Activated naive CD8-positive, alpha-beta T cell treated with anti-CD3 and anti-CD28 coated beads, Interleukin-2, amount 10 ng/mL, durations not matched to agents 7 days and 5 days (primary cell): ENCODE results near the gene RTN3. TPM values are rescaled to one million over a fixed set of nuclear protein-coding genes. Genes with fewer than 3 reads are reported as not detected.
A peak's percentile ranks its signal among the peaks of the same experiment; 100 is the strongest.

Experiments used
- ATAC-seq: fragments of 150-1000 bp; cut with Tn5 transposase; one replicate; pipeline ENCODE4 v1.10.0; 2021; ENCODE audit warnings: low read depth, moderate library complexity
- POLR2A ChIA-PET: fragments of 350-600 bp; sonication (Branson Sonifier 250); formaldehyde crosslinking; loops from one replicate; lab custom pipeline; 2021; ENCODE audit warnings: antibody characterized with exemption; lab: Charles Lee
- DNase-seq: peaks from one replicate; pipeline ENCODE4 v3.0.0; 2021
- H3K27ac Mint-ChIP-seq: one replicate; pipeline ENCODE4 v1.8.0; 2022; ENCODE audit warnings: mild to moderate bottlenecking, mixed read lengths
- H3K27me3 Mint-ChIP-seq: one replicate; pipeline ENCODE4 v1.8.0; 2022; ENCODE audit warnings: mild to moderate bottlenecking, moderate library complexity, mixed read lengths
- H3K36me3 Mint-ChIP-seq: one replicate; pipeline ENCODE4 v1.8.0; 2021; ENCODE audit warnings: mild to moderate bottlenecking, mixed read lengths
- H3K4me1 Mint-ChIP-seq: one replicate; pipeline ENCODE4 v1.8.0; 2021; ENCODE audit warnings: mixed read lengths
- H3K4me3 Mint-ChIP-seq: one replicate; pipeline ENCODE4 v1.8.0; 2022; ENCODE audit warnings: mild to moderate bottlenecking, moderate library complexity, mixed read lengths
- H3K9me3 Mint-ChIP-seq: one replicate; pipeline ENCODE4 v1.8.0; 2021; ENCODE audit warnings: mixed read lengths
- total RNA-seq, 2 experiments: library from RNA; stranded (reverse); gene quantifications; one replicate each; pipeline ENCODE4 v1.2.3, GENCODE V29; 2021

RTN3 gene
- total RNA-seq, 2 experiments from 2014 or later = 50.8 to 51.1 TPM

- Mint-ChIP-seq H3K4me3 (no peak overlapping the region), H3K27me3 (no peaks in the 10 kb centered on the region), H3K27ac (no peak overlapping the region), H3K9me3 (no peaks in the 10 kb centered on the region), H3K36me3 (peaks cover 2% of the 10 kb centered on the region), H3K4me1 (no peaks in the 10 kb centered on the region)
- DNase-seq = no peak
- POLR2A ChIA-PET = no interaction called here
- no peak for ATAC-seq
Measured at GRCh38 chr11:63720611-63721010, 39.3 kb downstream of the RTN3 start.

GRCh38 chr11:63729326-63729725 lies 48.0 kb downstream of the RTN3 start:
- Mint-ChIP-seq H3K27me3 (no peaks in the 10 kb centered on the region), H3K36me3 (no peaks in the 10 kb centered on the region), H3K4me1 (peaks cover 2% of the 10 kb centered on the region), H3K9me3 (no peaks in the 10 kb centered on the region), H3K4me3 (no peak overlapping the region), H3K27ac (no peak overlapping the region)
- DNase-seq (no peak), ATAC-seq (no peak)
- POLR2A ChIA-PET = no interaction called here

DNA sequence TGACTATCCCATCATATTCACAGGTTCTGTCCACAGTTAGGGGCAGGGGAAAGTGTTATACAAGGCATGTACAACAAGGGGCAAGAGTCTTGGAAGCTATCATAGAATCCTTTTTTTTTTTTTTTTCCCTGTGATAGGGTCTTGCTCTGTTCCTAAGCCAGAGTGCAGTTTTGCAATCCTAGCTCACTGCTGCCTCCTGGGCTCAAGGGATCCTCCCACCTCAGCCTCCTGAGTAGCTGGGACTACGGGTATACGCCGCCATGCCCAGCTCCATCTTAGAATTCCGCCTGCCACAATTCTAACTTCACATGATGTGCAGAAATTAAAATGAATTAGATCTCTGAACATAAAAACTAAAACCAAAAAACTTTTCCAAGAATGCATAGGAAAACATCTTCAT lies 55.6 kb downstream of the RTN3 start:
- Mint-ChIP-seq H3K36me3 (no peaks in the 10 kb centered on the region), H3K27ac (no peak overlapping the region), H3K4me3 (no peak overlapping the region), H3K4me1 (peaks cover 2% of the 10 kb centered on the region), H3K27me3 (no peaks in the 10 kb centered on the region), H3K9me3 (no peaks in the 10 kb centered on the region)
- DNase-seq (no peak), ATAC-seq (no peak)
- POLR2A ChIA-PET = no interaction called here

DNA sequence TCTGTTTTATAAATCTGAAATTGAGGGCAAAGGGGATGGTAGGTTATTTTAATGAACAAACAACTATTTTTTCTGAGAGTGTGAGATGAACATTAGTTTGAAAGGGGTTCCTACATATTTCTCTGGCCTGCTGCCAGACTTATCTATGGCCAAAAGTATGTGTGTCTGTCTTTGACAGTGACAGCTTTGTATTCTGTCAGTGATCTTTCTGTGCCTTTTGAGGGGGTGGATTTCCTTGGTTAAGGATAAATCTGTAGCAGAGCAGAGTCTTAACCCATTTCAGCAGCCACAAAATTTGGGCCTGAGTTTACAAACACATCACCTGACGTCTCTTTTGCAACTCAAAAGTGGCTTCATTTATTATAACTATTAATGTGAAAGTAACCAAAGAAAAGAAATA lies 56.4 kb downstream of the RTN3 start:
- DNase-seq (no peak), ATAC-seq (no peak)
- Mint-ChIP-seq H3K36me3 (no peaks in the 10 kb centered on the region), H3K9me3 (no peaks in the 10 kb centered on the region), H3K4me1 (peaks cover 2% of the 10 kb centered on the region), H3K27ac (no peak overlapping the region), H3K27me3 (no peaks in the 10 kb centered on the region), H3K4me3 (no peak overlapping the region)
- POLR2A ChIA-PET = no interaction called here

- H3K4me3 Mint-ChIP-seq = no peak overlapping the region
- DNase-seq (peak; percentile 45), ATAC-seq (no peak)
- no peaks in the 10 kb centered on the region for H3K36me3 Mint-ChIP-seq
- H3K27me3 Mint-ChIP-seq = no peaks in the 10 kb centered on the region
- H3K27ac Mint-ChIP-seq = no peak overlapping the region
- no peaks in the 10 kb centered on the region for H3K9me3 Mint-ChIP-seq
- peaks cover 2% of the 10 kb centered on the region for H3K4me1 Mint-ChIP-seq
- POLR2A ChIA-PET = no interaction called here
Measured at GRCh38 chr11:63738720-63739360, 57.5 kb downstream of the RTN3 start.

- POLR2A ChIA-PET = no interaction called here
- DNase-seq (no peak), ATAC-seq (no peak)
- Mint-ChIP-seq H3K4me3 (no peak overlapping the region), H3K4me1 (peaks cover 2% of the 10 kb centered on the region), H3K36me3 (no peaks in the 10 kb centered on the region), H3K27ac (no peak overlapping the region), H3K9me3 (no peaks in the 10 kb centered on the region), H3K27me3 (no peaks in the 10 kb centered on the region)
Measured at GRCh38 chr11:63745304-63746170, 64.2 kb downstream of the RTN3 start.

DNA sequence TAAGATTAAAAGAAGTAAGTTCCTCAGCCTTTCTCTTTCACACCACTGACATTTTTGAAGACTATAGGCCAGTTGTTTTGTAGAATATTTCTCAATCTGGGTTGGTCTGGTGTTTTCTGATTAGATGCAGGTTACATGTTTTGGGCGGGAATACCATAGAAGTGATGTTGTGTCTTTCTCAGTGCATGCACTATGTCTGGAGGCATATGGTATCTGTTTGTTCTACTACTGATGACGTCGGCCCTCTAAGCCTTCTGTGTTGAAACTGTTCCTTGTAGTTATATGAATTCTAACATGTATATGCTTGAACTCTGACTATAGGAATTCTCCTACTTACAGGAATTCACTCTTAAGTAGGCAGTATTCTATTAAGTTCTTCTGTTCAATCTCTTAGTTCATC lies 65.7 kb downstream of the RTN3 start:
- H3K27me3 Mint-ChIP-seq = no peaks in the 10 kb centered on the region
- ATAC-seq (no peak), DNase-seq (no peak)
- no peak overlapping the region for H3K4me3 Mint-ChIP-seq
- H3K9me3 Mint-ChIP-seq = no peaks in the 10 kb centered on the region
- H3K36me3 Mint-ChIP-seq = peaks cover 5% of the 10 kb centered on the region
- POLR2A ChIA-PET = no interaction called here
- no peak overlapping the region for H3K27ac Mint-ChIP-seq
- H3K4me1 Mint-ChIP-seq = peaks cover 2% of the 10 kb centered on the region

DNA sequence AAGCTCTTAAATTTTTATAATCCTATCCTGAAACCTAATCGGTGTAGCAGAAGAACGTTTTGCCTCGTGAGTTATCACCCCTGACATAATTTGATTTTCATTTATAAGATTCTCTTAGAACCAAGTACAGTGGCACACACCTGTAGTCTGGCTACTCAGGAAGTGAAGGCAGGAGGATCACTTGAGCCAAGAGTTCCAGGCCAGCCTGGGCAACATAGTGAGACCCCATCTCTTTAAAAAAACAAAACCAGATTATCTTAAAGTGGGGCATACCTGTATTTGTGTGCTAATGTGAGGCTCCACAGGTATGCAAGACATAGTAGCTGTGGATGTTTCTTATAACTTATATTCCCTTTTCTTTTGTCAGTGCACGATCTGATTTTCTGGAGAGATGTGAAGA lies 68.3 kb downstream of the RTN3 start:
- H3K4me3 Mint-ChIP-seq = no peak overlapping the region
- no peak for ATAC-seq
- no peak overlapping the region for H3K27ac Mint-ChIP-seq
- no peaks in the 10 kb centered on the region for H3K27me3 Mint-ChIP-seq
- peaks cover 10% of the 10 kb centered on the region for H3K36me3 Mint-ChIP-seq
- no peaks in the 10 kb centered on the region for H3K9me3 Mint-ChIP-seq
- POLR2A ChIA-PET = no interaction called here
- no peak for DNase-seq
- H3K4me1 Mint-ChIP-seq = peaks cover 2% of the 10 kb centered on the region

- ATAC-seq (no peak), DNase-seq (no peak)
- POLR2A ChIA-PET = no interaction called here
- no peak overlapping the region for H3K27ac Mint-ChIP-seq
- H3K4me3 Mint-ChIP-seq = no peak overlapping the region
- H3K4me1 Mint-ChIP-seq = no peaks in the 10 kb centered on the region
- no peaks in the 10 kb centered on the region for H3K9me3 Mint-ChIP-seq
- no peaks in the 10 kb centered on the region for H3K27me3 Mint-ChIP-seq
- H3K36me3 Mint-ChIP-seq = peaks cover 5% of the 10 kb centered on the region
Measured at GRCh38 chr11:63756919-63757761, 75.8 kb downstream of the RTN3 start.

DNA sequence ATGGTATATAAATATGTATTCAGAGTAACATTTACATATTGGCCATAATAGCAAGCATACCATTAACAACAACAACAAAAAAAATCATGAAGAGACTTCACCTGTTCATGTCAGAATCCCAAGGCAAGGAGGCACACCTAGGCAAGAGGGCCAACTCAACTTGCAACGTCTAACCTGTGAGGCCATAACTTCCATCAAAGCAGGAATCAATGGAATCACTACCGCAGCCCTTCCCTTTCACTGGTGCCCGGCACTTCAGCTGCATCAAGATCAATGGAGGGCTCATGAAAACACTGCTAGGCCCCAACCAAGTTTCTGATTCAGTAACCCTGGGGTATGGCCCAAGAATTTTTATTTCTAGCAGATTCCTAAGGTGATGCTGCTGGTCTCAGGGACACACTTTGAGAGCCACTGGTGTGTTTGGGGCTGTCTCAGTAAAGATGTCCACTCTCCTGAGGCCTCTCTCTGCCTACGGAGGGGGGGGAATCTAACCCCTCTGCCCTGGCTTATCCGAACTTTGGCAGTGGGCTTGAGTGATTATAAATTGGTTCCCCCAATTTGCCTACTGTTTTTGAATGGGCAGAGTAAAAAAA lies 79.3 kb downstream of the RTN3 start:
- POLR2A ChIA-PET = no interaction called here
- DNase-seq (no peak), ATAC-seq (no peak)
- no peak overlapping the region for H3K27ac Mint-ChIP-seq
- H3K27me3 Mint-ChIP-seq = no peaks in the 10 kb centered on the region
- no peaks in the 10 kb centered on the region for H3K4me1 Mint-ChIP-seq
- H3K36me3 Mint-ChIP-seq = no peaks in the 10 kb centered on the region
- no peak overlapping the region for H3K4me3 Mint-ChIP-seq
- H3K9me3 Mint-ChIP-seq = no peaks in the 10 kb centered on the region

GRCh38 chr11:63761188-63761587 lies 79.9 kb downstream of the RTN3 start:
- H3K4me1 Mint-ChIP-seq = peaks cover under 1% of the 10 kb centered on the region
- POLR2A ChIA-PET = no interaction called here
- H3K27me3 Mint-ChIP-seq = no peaks in the 10 kb centered on the region
- no peaks in the 10 kb centered on the region for H3K36me3 Mint-ChIP-seq
- H3K9me3 Mint-ChIP-seq = no peaks in the 10 kb centered on the region
- H3K27ac Mint-ChIP-seq = no peak overlapping the region
- ATAC-seq = no peak
- no peak for DNase-seq
- no peak overlapping the region for H3K4me3 Mint-ChIP-seq

DNA sequence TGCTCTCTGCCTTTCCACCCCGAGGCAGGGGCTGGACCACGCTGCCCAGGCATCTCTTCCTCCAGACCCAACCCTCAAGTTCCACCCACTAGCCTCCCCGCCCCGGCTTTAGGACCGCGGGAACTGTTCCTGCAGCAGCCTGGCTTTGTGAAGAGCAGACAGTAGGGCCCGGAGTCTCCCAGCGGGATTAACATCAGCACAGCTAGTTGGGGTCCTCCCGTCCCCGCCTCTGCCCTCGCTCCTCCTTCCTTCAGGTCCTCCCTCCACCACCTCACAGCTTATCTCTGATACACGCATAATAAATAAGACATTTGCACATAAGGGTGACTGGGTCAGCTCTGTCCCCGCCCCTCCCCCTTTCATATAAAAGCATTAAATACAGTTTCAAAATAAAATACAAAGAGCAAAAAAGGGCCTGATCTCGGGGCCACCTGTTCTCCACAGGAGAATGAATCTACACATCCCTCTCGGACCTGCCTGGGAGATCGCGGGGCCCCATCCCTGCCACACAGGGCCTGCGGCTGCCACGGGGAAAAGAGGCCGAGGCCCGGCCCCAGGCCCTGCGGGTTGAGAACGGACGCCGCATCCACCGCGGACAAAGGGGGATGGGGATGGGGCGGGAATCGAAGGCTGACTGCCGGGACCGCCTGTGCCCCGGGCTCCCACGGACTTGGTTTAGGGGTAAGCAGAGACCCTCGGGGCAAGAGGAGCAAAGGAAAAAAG lies 80.8 kb downstream of the RTN3 start:
- H3K4me3 Mint-ChIP-seq = no peak overlapping the region
- H3K27me3 Mint-ChIP-seq = no peaks in the 10 kb centered on the region
- ATAC-seq (no peak), DNase-seq (no peak)
- no peaks in the 10 kb centered on the region for H3K9me3 Mint-ChIP-seq
- H3K27ac Mint-ChIP-seq = no peak overlapping the region
- H3K4me1 Mint-ChIP-seq = peaks cover 3% of the 10 kb centered on the region
- POLR2A ChIA-PET = no interaction called here
- H3K36me3 Mint-ChIP-seq = no peaks in the 10 kb centered on the region
